Heart right ventricle (tissue), 16 donors: ENCODE results near the gene ILF2. TPM values are rescaled to one million over a fixed set of nuclear protein-coding genes. Genes with fewer than 3 reads are reported as not detected.

Source experiments
- ATAC-seq, 8 donors: fragments of 200-7000 bp; cut with Tn5 transposase; one replicate each; pipeline ENCODE4 v1.9.1; 2020; ENCODE audit warnings: mild to moderate bottlenecking in 8 of 8, moderate library complexity in 8 of 8, moderate number of reproducible peaks in 1 of 8
- DNase-seq, 2 donors: peaks; one replicate each; pipeline ENCODE4 v3.0.0-alpha.2; 2020
- H3K27ac ChIP-seq, 10 donors: fragments of 200-600 bp; sonication (generic) in 2 of 10; one replicate each; pipeline versions ENCODE4 v1.5.0 to v1.8.0; 2020 to 2022; ENCODE audit warnings: mild to moderate bottlenecking in 3 of 10
- H3K27me3 ChIP-seq, 7 donors: fragments of 200-600 bp; one replicate each; pipeline ENCODE4 v1.8.0; 2021 to 2022; ENCODE audit warnings: mild to moderate bottlenecking in 2 of 7
- H3K36me3 ChIP-seq, 9 donors: fragments of 200-600 bp; sonication (generic) in 1 of 9; one replicate each; pipeline versions ENCODE4 v1.5.0 to v1.8.0; 2020 to 2022; ENCODE audit warnings: mild to moderate bottlenecking in 2 of 9
- H3K4me1 ChIP-seq, 9 donors: fragments of 200-600 bp; sonication (generic) in 1 of 9; one replicate each; pipeline versions ENCODE4 v1.5.0 to v1.8.0; 2020 to 2022; ENCODE audit warnings: mild to moderate bottlenecking in 4 of 9
- H3K4me3 ChIP-seq, 10 donors: fragments of 200-600 bp; sonication (generic) in 2 of 10; one replicate each; pipeline versions ENCODE4 v1.5.0 to v1.8.0; 2020 to 2022; ENCODE audit warnings: mild to moderate bottlenecking in 7 of 10, moderate library complexity in 2 of 10
- H3K9me3 ChIP-seq, 11 donors: fragments of 200-600 bp in 10 of 11; sonication (generic) in 2 of 11; one replicate each; pipeline versions ENCODE4 v1.5.0 to v1.8.0; 2013 to 2022; ENCODE audit warnings: mild to moderate bottlenecking in 2 of 11, control low read depth in 1 of 11, moderate library complexity in 1 of 11
- CTCF ChIP-seq, 9 donors: fragments of 200-600 bp; sonication (generic) in 2 of 9; IDR thresholded peaks; one replicate each; pipeline versions ENCODE4 v1.5.0 to v1.8.0; 2021 to 2022; ENCODE audit warnings: antibody characterized with exemption in 9 of 9, mild to moderate bottlenecking in 5 of 9, moderate library complexity in 1 of 9
- WGBS, 2 donors: extraction: QIAGEN DNeasy Blood & Tissue Kit; methylation state at CpG; one replicate each; pipeline ENCODE4 v1.1.7; 2013; ENCODE audit warnings: inconsistent platforms in 1 of 2; 5-methylcytosine and 5-hydroxymethylcytosine counted together
- intact Hi-C, 10 donors: fragments of 100-400 bp; cut with DNase I; formaldehyde crosslinking; loops; one replicate each; pipeline versions ENCODE4 v1.11.1 to v1.14.2; 2022
- polyA plus RNA-seq, 2 donors: library from polyadenylated mRNA; stranded (reverse); fragments of 200-250 nt; gene quantifications; one replicate each; pipeline ENCODE4 v1.2.3, GENCODE V29; 2013
- total RNA-seq, 10 donors: library from RNA; stranded (reverse); fragmentation: NEBNext Ultra II Directional in 3 of 10; extraction: Animal tissue kit (Norgen Biotek cat#: 25700) in 3 of 10; gene quantifications; one replicate each; pipeline versions ENCODE4 v1.2.1 to v1.2.4, GENCODE V29; 2021 to 2023
- donor health status: Arrhythmogenic right ventricular cardiomyopathy.
- donor health status: ischemic (EF 13 %, LVEDD 7.1; RV severe dilation, severe dysfunction).
- donor health status: healthy with polysubstance abuse.
- donor health status: DM: no; HTN: yes; CAD: no.
- donor health status: DM: no; HTN: no; CAD: no.
- donor health status: ischemic (EF 25% LVEDD 6.9; RV normal size, moderate dysfunction).
- donor health status: ischemic (EF 25% LVEDD 5.7; RV mildly dilated, moderate dysfunction).
- donor health status: healthy.
- donor health status: DM: yes; HTN: yes; CAD: no.
- donor health status: Ischemic cardiomyopathy.
- donor health status: ischemic (EF 35%, LVEDD 5.7; RV mildly dilated, moderate dysfunction).
- donor health status: nonischemic (EF 11% LVEDD 7.7; RV severe dilation, severe dysfunction).
- donor health status: DM: yes; HTN: yes; CAD: no.
- donor health status: PGD.
- donor health status: ischemic (EF 29% LVEDD 5.4; RV normal size, mild dysfunction).
- donor health status: nonischemic (EF 23%, LVEDD 6.1; RV moderate dilation, normal function).

Gene ILF2
- total and polyA plus RNA-seq, 12 donors = 17.3 to 114 (median 70.8) TPM

- H3K4me1 ChIP-seq = peaks cover 0 to 30% (median 19%) of the 10 kb centered on the region in 9 donors
- WGBS, 2 donors = 85 to 93% methylated on average over 4 of the region's 4 CpGs
- intact Hi-C loops = loop anchor here in 2 of 10 donors (5.0 to 10.0 kb wide), 2 partner anchors 35 to 93 kb away; partner anchors contain the start of gene CHTOP (in 1 of the 2)
- no peak overlapping the region for H3K4me3 ChIP-seq
- no peak for ATAC-seq
- no peaks in the 10 kb centered on the region for H3K9me3 ChIP-seq
- TF ChIP-seq CTCF (IDR thresholded peaks at IDR 0.05) = no peak
- H3K27me3 ChIP-seq = no peaks in the 10 kb centered on the region
- H3K36me3 ChIP-seq = peaks cover 13 to 74% (median 68%) of the 10 kb centered on the region in 9 donors
- no peak for DNase-seq
- no peak overlapping the region for H3K27ac ChIP-seq
Observed at GRCh38 chr1:153667439-153667838, 3.4 kb downstream of the ILF2 start.

- Histone ChIP-seq H3K36me3 (peaks cover 13 to 86% (median 83%) of the 10 kb centered on the region in 9 donors), H3K27me3 (no peaks in the 10 kb centered on the region), H3K4me1 (peaks cover 4 to 17% (median 11%) of the 10 kb centered on the region in 9 donors), H3K9me3 (no peaks in the 10 kb centered on the region), H3K27ac (no peak overlapping the region), H3K4me3 (no peak overlapping the region)
- ATAC-seq (no peak), DNase-seq (no peak)
- 82 to 92% methylated on average over 5 of the region's 5 CpGs for WGBS, 2 donors
- TF ChIP-seq CTCF (IDR thresholded peaks at IDR 0.05) = no peak
- intact Hi-C loops = loop anchor here in 2 of 10 donors (10.0 kb wide), 1 partner anchor 88 kb away; no protein-coding TSS in a partner anchor
Observed at GRCh38 chr1:153663211-153663610, 7.6 kb downstream of the ILF2 start.

- Histone ChIP-seq H3K36me3 (peaks cover 12 to 76% (median 73%) of the 10 kb centered on the region in 9 donors), H3K4me1 (peaks cover 0 to 20% (median 11%) of the 10 kb centered on the region in 9 donors), H3K9me3 (no peaks in the 10 kb centered on the region), H3K27ac (no peak overlapping the region), H3K27me3 (no peaks in the 10 kb centered on the region), H3K4me3 (no peak overlapping the region)
- TF ChIP-seq CTCF (IDR thresholded peaks at IDR 0.05) = no peak
- intact Hi-C loops = loop anchor here in 2 of 10 donors (10.0 kb wide), 1 partner anchor 87 kb away; no protein-coding TSS in a partner anchor
- ATAC-seq (no peak), DNase-seq (no peak)
- 59 to 64% methylated on average over 2 of the region's 2 CpGs for WGBS, 2 donors
Observed at GRCh38 chr1:153662269-153662668, 8.5 kb downstream of the ILF2 start.

GRCh38 chr1:153661111-153661708, 9.6 kb downstream of the ILF2 start:
- no peak for DNase-seq

More at GRCh38 chr1:153661111-153661708, 9.6 kb downstream of the ILF2 start:
- Histone ChIP-seq H3K27me3 (no peaks in the 10 kb centered on the region), H3K27ac (no peak overlapping the region), H3K4me1 (peaks cover 0 to 20% (median 11%) of the 10 kb centered on the region in 9 donors), H3K9me3 (no peaks in the 10 kb centered on the region), H3K4me3 (no peak overlapping the region), H3K36me3 (peaks cover 3 to 66% (median 63%) of the 10 kb centered on the region in 9 donors)
- no peak for TF ChIP-seq CTCF (IDR thresholded peaks at IDR 0.05)
- 61 to 69% methylated on average over 9 of the region's 9 CpGs for WGBS, 2 donors
- intact Hi-C loops = loop anchor here in 2 of 10 donors (10.0 kb wide), 1 partner anchor 86 kb away; no protein-coding TSS in a partner anchor
- ATAC-seq = no peak
